C4-2B (cell line): ENCODE data around the gene GATAD2B.

Experiments
- H3K27ac ChIP-seq: fragments of 450-650 bp; 2 replicates; pipeline ENCODE4 v1.5.1; 2017
- CTCF ChIP-seq: fragments of 450-650 bp; conservative IDR thresholded peaks from 2 replicates; pipeline ENCODE4 v1.5.1; 2017; ENCODE audit warnings: mild to moderate bottlenecking
- ZFX ChIP-seq: fragments of 450-650 bp; IDR thresholded peaks from 2 replicates; pipeline ENCODE4 v1.6.1; 2017

Gene GATAD2B

DNA sequence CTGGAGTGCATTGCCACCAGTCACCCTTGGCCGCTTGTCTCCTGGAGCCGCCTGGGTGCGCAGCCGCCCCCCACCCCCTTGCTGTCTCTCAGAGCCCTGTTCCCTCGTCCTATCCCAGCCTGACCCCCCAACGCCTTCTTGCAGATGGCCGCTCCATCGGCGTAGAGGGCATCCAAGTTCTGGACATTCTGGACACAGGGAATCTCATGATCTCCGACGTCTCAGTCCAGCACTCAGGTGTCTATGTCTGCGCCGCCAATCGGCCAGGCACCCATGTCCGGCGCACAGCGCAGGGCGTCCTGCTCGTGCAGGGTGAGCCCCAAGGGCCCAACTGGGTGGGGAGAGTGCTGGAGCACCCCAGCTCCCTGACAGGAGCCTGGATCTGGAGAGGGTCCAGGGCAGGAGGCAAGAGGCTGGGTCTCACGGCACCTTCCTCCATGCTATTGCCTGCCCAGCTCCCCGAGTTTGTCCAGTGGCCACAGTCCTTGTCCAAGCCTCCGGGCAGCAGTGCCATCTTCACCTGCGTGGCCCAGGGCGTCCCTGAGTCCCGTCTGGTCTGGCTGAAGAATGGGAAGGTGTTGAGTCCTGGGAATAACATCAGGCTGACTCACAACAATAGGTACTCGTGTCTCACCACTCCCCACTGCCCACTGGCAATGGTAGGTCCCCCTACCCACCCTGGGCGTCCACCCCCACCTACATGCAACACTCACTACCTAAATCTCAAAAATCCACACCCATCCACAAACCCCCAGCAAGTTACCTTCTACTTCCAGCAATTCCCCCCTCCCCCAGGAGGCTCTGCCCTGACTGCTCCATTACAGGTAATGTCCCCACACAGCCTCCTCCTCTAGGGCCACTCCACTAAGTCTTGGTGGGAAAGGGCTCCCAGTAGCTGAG, 123.0 kb downstream of the GATAD2B start:
- TF ChIP-seq ZFX (no peak), CTCF (no peak)
- no peak overlapping the region for H3K27ac ChIP-seq

GRCh38 chr1:153799016-153799415, 123.8 kb downstream of the GATAD2B start:
- TF ChIP-seq ZFX, result no peak
- TF ChIP-seq CTCF, result no peak
- no peak overlapping the region for H3K27ac ChIP-seq

DNA sequence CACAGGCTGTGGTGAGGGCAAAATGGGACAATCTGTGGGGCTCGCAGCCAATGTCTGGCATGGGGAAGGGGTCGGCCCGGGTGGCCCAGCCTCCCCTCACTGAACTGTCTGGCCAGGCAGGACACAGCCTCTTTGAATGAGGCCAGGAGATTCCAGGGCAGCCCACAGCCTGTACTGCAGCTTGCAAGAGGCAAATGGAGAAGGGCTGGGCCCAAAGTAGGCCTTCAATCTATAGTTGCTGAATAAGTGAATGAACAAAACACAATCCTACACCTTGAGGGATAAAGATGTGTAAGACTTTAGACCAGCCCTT, 124.3 kb downstream of the GATAD2B start:
- no peak overlapping the region for H3K27ac ChIP-seq
- TF ChIP-seq CTCF (no peak), ZFX (no peak)

GRCh38 chr1:153796786-153797659, 125.7 kb downstream of the GATAD2B start:
- H3K27ac ChIP-seq, result no peak overlapping the region
- no peak for TF ChIP-seq ZFX
- peak; percentile 93 for TF ChIP-seq CTCF

DNA sequence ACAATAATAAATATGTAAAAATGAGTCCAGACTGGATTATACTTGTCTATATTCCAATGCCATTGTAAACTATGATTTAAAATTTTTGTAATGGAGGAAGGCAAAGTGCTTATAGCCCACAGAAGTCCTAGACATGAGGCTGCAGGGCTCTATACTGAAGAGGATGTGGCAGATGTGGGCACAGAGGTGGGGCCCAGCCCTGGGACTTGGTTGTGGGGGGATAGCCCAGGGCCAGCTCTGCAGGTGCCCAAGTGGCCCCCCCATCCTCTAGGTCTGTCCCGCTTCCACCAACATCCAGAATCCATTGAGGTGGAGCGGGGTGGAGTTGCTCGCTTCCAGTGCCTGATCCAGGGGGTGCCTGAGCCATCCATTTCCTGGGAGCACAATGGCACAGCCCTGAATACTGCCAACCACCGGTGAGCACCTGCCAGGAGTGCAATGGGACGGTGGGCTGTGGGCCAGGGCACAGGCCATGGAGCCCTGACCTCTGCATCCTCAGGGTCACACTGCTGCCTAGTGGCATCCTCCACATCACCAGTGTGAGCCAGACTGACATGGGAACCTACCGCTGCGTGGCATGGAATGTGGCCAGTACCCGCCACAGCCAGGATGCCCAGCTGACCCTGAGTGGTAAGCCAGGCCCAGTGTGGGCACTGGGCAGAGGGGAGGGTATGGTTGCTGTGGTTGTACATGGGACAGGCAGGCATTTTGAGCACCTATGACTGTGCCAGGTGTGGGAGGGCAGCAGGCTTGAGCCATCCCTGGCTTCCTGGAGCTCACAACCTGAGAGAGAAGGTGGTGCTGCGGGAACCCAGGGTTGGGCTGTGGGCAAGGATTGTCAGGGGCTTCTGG, 126.6 kb downstream of the GATAD2B start:
- TF ChIP-seq CTCF, result no peak
- no peak for TF ChIP-seq ZFX
- H3K27ac ChIP-seq, result no peak overlapping the region

- no peak overlapping the region for H3K27ac ChIP-seq
- no peak for TF ChIP-seq ZFX
- no peak for TF ChIP-seq CTCF
These were observed 127.4 kb downstream of the GATAD2B start for GRCh38 chr1:153795330-153795837.
